Measurements from ENCODE around the gene PLCG2.

PLCG2 gene

DNA sequence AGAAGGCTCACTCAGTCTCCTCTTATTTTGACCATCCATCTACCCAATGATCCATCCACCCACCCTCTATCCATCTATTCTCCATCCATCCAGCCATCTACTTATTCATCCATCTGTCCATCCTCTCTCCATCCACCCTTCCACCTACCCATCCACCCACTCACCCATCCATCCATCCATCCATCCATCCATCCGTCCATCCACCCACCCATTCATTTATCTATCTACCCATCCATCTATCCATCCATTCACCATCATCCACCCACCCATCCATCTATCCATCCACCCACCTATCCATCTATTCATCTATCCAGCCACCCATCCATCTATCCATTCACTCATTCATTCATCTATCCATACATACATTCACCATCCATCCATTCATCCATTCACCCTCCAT, 45.8 kb upstream of the PLCG2 start:
- TF ChIP-seq, protein P1, sequence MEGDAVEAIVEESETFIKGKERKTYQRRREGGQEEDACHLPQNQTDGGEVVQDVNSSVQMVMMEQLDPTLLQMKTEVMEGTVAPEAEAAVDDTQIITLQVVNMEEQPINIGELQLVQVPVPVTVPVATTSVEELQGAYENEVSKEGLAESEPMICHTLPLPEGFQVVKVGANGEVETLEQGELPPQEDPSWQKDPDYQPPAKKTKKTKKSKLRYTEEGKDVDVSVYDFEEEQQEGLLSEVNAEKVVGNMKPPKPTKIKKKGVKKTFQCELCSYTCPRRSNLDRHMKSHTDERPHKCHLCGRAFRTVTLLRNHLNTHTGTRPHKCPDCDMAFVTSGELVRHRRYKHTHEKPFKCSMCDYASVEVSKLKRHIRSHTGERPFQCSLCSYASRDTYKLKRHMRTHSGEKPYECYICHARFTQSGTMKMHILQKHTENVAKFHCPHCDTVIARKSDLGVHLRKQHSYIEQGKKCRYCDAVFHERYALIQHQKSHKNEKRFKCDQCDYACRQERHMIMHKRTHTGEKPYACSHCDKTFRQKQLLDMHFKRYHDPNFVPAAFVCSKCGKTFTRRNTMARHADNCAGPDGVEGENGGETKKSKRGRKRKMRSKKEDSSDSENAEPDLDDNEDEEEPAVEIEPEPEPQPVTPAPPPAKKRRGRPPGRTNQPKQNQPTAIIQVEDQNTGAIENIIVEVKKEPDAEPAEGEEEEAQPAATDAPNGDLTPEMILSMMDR (IDR thresholded peaks at IDR 0.05; ENCODE audit: low read depth, low read length) = no peak
- no peaks in the 10 kb centered on the region for H3K36me3 ChIP-seq
- H3K27me3 ChIP-seq = no peaks in the 10 kb centered on the region
- peaks cover 10% of the 10 kb centered on the region for H3K4me1 ChIP-seq
- H3K4me3 ChIP-seq (ENCODE audit: low read depth, low read length) = no peak overlapping the region
- DNase-seq = no peak
- no peaks in the 10 kb centered on the region for H3K9me3 ChIP-seq

DNA sequence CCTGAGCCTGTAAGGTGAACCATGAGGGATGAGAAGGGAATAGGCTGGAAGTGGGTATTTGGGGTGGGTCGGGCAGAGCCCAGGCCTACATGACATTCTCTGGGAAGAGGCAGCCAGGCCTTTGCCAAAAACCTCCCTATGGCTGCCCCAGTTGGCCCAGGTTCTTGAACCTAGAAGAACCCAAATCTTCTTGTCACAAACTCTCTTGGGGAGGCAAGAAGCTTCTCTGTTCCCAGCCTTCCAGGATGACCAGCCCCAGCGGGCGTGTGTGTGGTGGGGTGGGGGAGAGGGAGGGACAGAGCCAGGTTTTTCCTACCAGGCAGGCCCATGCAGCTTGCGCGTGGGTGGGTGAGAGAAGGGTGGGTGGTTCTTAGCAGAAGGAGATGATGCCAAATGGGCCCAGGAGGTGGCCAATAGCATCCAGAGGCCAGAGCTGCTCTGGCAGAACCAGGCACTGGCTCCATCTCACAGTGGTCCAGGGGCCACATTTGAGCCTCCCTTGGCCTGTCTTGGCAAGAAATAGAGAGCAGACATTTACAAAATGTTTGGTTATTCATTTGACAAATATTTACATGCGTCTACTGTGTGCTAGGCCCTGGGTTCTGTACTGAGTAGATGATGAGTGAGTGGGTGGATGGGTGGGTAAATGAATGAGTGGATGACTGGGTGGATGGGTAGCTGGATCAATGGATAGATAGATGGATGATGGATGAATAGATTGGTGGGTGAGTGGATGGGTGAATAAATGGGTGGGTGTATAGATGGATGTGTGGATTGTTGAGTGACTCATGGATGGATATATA, 44.3 kb upstream of the PLCG2 start:
- no peaks in the 10 kb centered on the region for H3K36me3 ChIP-seq
- DNase-seq = no peak
- H3K4me1 ChIP-seq = peaks cover 10% of the 10 kb centered on the region
- TF ChIP-seq, protein P1 (IDR thresholded peaks at IDR 0.05; ENCODE audit: low read depth, low read length) = no peak
- H3K27me3 ChIP-seq = no peaks in the 10 kb centered on the region
- H3K4me3 ChIP-seq (ENCODE audit: low read depth, low read length) = no peak overlapping the region
- no peaks in the 10 kb centered on the region for H3K9me3 ChIP-seq

DNA sequence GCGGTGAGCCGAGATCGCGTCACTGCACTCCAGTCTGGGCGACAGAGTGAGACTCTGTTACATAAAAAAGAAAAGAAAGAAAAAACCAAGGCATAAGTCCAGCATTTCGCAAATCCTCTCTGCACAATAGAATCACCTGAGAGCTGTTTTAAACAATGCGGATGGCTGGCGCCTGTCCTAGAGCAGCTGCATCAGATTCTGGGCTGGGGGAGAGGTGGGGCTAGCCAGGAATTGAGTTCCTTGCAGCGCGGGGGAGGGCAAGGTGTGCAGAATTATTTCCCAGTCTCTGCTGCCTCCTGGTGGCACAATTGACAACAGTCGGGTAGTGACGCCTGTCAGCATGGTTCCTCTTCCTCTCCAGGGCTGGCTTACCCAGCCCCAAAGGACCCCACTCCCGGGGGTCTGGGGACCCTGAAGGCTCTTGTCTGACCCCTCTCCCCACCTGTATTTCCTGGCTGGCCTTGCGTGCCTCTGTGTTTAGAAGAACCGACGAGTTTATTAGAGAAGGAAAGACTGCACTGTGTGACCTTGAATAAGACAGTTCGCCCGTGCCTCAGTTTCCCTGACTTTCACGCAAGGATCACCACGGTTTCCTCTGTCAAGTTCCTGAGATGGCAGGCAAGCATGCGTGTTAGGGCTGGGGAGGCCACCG, 41.1 kb upstream of the PLCG2 start:
- Histone ChIP-seq H3K36me3 (no peaks in the 10 kb centered on the region), H3K4me3 (ENCODE audit: low read depth, low read length) (peak overlapping the region; percentile 43), H3K4me1 (peaks cover 4% of the 10 kb centered on the region; the same call in 1 of the 2 replicates), H3K9me3 (no peaks in the 10 kb centered on the region), H3K27me3 (no peaks in the 10 kb centered on the region)
- peak; percentile 84 for DNase-seq
- TF ChIP-seq, protein P1 (IDR thresholded peaks at IDR 0.05; ENCODE audit: low read depth, low read length) = peak; percentile 85

DNA sequence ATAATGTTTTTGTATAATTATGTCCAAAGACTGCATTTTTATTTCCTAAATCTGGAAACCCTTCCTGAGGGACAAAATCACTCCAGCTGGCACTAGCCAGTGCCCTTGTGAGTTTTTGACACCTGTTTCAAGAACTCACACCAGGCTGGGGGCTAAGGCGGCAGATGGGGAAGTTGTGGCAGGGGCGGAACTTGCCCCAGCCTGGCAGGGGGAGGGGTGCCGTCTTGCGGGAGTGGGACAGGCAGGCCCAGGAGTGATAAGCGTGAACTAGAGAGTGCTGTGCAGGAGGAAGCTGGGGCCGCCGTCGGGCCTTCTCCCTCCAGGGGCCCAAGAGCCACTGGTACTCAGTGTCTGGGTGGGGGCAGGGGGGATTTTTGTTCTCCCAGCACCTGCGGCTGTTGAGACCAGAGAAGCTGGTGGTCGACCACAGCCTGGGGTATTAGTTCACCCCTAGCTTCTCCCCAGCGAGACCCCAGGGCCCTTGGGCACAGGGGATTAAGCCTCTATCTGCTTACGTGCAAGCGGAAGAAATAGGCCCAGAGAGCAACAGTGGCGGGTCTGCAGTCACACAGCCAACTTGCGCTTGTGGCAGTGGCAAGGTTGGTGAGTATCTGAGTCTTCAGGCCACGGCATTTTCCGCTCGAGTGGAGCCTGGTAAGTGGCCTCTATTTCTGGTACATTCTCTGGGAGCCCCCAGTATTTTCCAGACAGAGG, 40.2 kb upstream of the PLCG2 start:
- no peak for DNase-seq
- Histone ChIP-seq H3K4me3 (ENCODE audit: low read depth, low read length) (no peak overlapping the region), H3K36me3 (no peaks in the 10 kb centered on the region), H3K4me1 (peaks cover 4% of the 10 kb centered on the region; the same call in 1 of the 2 replicates), H3K27me3 (no peaks in the 10 kb centered on the region), H3K9me3 (no peaks in the 10 kb centered on the region)
- TF ChIP-seq, protein P1 (IDR thresholded peaks at IDR 0.05; ENCODE audit: low read depth, low read length) = no peak

DNA sequence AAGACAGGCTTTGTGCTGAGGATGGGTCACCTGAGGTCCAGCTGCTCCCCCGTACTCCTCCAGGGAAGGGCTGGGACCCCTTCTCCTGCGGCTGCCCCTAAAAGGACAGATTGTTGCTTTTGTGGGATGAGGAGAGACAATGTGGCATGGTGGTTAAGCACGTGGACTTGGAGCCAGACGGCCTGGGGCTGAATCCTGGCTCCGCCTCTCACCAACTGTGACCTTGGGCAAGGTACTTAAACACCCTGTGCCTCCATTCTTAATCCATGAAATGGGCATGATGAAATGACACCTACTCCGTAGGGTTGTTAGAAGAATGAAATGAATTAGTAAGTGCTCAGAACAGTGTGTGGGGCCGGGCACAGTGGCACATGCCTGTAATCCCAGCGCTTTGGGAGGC, 39.6 kb upstream of the PLCG2 start:
- TF ChIP-seq, protein P1 (IDR thresholded peaks at IDR 0.05; ENCODE audit: low read depth, low read length) = no peak
- no peaks in the 10 kb centered on the region for H3K36me3 ChIP-seq
- no peak overlapping the region for H3K4me3 ChIP-seq (ENCODE audit: low read depth, low read length)
- H3K9me3 ChIP-seq = no peaks in the 10 kb centered on the region
- peaks cover 4% of the 10 kb centered on the region; the same call in 1 of the 2 replicates for H3K4me1 ChIP-seq
- DNase-seq = no peak
- no peaks in the 10 kb centered on the region for H3K27me3 ChIP-seq

Data from BE2C (cell line).